ENCODE measurements around the gene CCDC85C. TPM values are rescaled to one million over a fixed set of nuclear protein-coding genes. Genes with fewer than 3 reads are reported as not detected.

CCDC85C gene
- total and polyA plus RNA-seq, 7 donors = 1.8 to 21.0 (median 7.9) TPM

DNA sequence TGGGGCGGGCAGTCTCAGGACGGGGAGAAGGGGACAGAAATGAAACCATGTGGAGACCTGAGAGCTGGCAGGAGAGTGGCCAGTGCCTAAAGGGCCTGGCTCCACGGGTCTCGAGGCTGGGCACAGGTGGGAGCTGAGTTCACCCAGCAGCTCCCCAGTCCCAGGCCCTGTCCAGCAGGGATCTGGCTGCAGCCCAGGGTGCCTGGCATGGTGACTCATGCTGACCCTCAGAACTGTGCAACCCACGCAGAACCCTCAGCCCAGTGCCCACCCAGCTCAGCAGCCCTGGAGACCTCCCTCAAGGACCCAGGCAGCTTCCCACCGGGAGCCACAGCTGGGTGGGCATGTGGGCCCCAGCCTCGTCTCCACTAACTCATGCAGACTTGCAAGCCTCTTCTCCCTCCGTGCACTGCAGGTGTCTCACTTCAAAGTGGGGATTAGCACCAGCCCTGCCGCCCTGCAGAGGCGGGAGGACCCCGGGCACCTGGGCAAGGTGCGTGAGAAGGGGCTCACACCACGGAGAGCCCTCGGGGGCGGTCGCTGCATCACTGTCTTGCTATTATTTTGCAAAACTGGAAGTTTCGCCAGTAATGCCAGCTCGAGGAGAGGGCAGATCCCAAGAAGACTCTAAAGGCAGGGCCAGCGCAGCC, 76.5 kb downstream of the CCDC85C start:
- DNase-seq (no peak), ATAC-seq (no peak)
- H3K27ac ChIP-seq = no peak overlapping the region
- 78 to 86% (median 79%) methylated on average over 19 of the region's 19 CpGs for WGBS, 3 donors
- peaks cover 0 to 3% (median 0%) of the 10 kb centered on the region in 3 donors for H3K27me3 ChIP-seq (ENCODE audit: insufficient read depth in 3 of 3, low read length in 2 of 3)
- intact Hi-C loops (cut with DNase I) = no loop called here
- TF ChIP-seq, protein P1, sequence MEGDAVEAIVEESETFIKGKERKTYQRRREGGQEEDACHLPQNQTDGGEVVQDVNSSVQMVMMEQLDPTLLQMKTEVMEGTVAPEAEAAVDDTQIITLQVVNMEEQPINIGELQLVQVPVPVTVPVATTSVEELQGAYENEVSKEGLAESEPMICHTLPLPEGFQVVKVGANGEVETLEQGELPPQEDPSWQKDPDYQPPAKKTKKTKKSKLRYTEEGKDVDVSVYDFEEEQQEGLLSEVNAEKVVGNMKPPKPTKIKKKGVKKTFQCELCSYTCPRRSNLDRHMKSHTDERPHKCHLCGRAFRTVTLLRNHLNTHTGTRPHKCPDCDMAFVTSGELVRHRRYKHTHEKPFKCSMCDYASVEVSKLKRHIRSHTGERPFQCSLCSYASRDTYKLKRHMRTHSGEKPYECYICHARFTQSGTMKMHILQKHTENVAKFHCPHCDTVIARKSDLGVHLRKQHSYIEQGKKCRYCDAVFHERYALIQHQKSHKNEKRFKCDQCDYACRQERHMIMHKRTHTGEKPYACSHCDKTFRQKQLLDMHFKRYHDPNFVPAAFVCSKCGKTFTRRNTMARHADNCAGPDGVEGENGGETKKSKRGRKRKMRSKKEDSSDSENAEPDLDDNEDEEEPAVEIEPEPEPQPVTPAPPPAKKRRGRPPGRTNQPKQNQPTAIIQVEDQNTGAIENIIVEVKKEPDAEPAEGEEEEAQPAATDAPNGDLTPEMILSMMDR (IDR thresholded peaks at IDR 0.05) = no peak
- no peaks in the 10 kb centered on the region for H3K9me3 ChIP-seq
- no peak overlapping the region for H3K4me3 ChIP-seq
- H3K4me1 ChIP-seq = no peaks in the 10 kb centered on the region
- H3K36me3 ChIP-seq (ENCODE audit: insufficient read depth in 1 of 2, low read depth in 1 of 2) = no peaks in the 10 kb centered on the region

DNA sequence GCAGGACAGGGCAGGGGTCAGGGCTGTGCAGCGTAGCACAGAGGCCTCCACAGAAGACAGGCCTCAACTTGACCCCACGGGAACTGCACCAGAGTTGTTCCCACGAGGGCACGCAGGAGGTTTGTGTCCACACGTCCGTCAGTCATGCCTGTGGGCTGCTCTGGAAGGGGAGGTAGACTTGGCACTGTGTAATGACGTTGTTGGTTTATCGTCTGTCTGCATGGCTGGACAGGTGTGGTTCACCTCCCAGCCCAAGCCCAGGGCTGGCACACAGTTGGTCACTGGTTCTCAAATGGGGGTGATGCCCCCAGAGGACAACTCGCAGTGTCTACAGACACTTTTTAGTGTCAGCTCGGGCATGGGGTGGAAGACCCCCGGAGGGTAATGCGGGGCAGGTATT, 77.0 kb downstream of the CCDC85C start:
- no peak overlapping the region for H3K4me3 ChIP-seq
- TF ChIP-seq, protein P1 (IDR thresholded peaks at IDR 0.05) = no peak
- H3K27ac ChIP-seq = no peak overlapping the region
- no peaks in the 10 kb centered on the region for H3K36me3 ChIP-seq (ENCODE audit: insufficient read depth in 1 of 2, low read depth in 1 of 2)
- H3K4me1 ChIP-seq = no peaks in the 10 kb centered on the region
- DNase-seq (no peak), ATAC-seq (no peak)
- H3K9me3 ChIP-seq = no peaks in the 10 kb centered on the region
- intact Hi-C loops (cut with DNase I) = no loop called here
- 82 to 88% (median 84%) methylated on average over 12 of the region's 12 CpGs for WGBS, 3 donors
- H3K27me3 ChIP-seq (ENCODE audit: insufficient read depth in 3 of 3, low read length in 2 of 3) = peaks cover 0 to 3% (median 0%) of the 10 kb centered on the region in 3 donors

DNA sequence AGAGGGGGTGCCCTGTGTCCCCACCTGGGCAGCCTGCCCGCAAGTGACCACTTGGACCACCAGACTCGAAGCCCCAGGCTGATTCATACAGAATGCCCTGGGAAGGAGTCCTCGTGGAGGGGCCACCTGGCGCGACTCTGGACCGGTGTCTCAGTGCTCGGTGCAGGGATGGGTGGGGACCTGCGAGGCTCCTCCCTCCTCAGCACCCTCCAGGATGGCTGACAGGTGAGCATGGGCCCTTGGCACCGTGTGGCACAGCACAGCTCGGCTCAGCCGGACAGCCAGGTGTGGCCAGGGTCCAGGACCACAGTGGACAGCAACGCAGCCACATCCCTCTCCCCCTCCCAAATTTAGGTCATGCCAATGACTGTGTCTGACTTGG, 78.3 kb downstream of the CCDC85C start:
- Histone ChIP-seq H3K27ac (no peak overlapping the region), H3K27me3 (ENCODE audit: insufficient read depth in 3 of 3, low read length in 2 of 3) (peaks cover 0 to 3% (median 0%) of the 10 kb centered on the region in 3 donors), H3K4me1 (no peaks in the 10 kb centered on the region), H3K9me3 (no peaks in the 10 kb centered on the region), H3K36me3 (ENCODE audit: insufficient read depth in 1 of 2, low read depth in 1 of 2) (no peaks in the 10 kb centered on the region), H3K4me3 (no peak overlapping the region)
- TF ChIP-seq, protein P1 (IDR thresholded peaks at IDR 0.05) = no peak
- DNase-seq (peak in 1 of 2 donors; percentile 12), ATAC-seq (no peak)
- WGBS, 3 donors = 83 to 91% (median 85%) methylated on average over 12 of the region's 12 CpGs
- intact Hi-C loops (cut with DNase I) = no loop called here

DNA sequence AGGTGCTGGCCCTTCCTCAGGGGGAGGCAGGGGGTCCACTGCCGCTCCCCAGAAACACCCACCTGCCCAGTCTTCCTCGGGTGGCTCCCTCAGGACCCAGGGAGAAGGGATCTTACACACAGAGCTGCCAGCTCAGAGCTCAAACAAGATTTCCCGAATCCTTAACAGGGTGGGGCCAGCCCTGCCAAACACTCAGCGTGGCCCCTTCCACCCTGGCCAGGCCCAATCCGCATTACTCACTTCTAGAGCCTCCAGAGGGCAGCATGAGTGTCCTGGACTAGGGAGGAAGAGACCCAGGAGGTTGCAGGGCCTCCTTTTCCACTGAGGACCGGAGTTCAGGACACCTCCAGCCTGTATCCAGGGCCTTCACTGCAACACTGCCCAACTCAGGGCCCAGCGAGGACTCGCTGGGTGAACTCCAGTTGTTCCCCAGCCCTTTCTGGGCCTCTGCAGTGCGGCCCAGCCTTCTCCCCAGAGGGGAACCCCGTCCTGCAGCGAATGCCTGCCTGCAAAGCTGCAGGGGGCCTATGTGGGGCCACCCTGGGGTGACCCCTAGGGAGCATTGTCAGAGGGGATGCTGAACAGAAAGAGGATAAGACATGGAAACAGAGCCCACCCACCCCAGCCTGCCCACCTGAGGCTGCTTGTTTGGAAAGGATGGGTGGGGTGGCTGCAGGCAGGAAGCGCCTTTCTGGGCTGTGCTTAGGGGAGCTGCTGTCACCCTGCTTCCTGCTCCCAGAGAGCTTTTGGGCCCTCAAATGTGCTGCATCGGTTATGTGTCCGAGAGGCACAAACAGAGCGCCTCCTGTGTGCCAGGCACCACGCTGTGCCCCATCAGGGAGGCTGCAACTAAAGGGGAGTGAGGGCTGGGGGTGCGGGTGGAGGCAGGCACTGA, 79.0 kb downstream of the CCDC85C start:
- Histone ChIP-seq H3K9me3 (no peaks in the 10 kb centered on the region), H3K36me3 (ENCODE audit: insufficient read depth in 1 of 2, low read depth in 1 of 2) (no peaks in the 10 kb centered on the region), H3K27ac (no peak overlapping the region), H3K4me1 (no peaks in the 10 kb centered on the region), H3K27me3 (ENCODE audit: insufficient read depth in 3 of 3, low read length in 2 of 3) (peaks cover 0 to 3% (median 0%) of the 10 kb centered on the region in 3 donors), H3K4me3 (no peak overlapping the region)
- DNase-seq = peak; percentile 10 to 45
- intact Hi-C loops (cut with DNase I) = no loop called here
- 66 to 72% (median 70%) methylated on average over 17 of the region's 17 CpGs for WGBS, 3 donors
- peak in 2 of 4 donors; percentile 28 to 32 for ATAC-seq
- TF ChIP-seq, protein P1 (IDR thresholded peaks at IDR 0.05) = no peak
